Stimulated activated CD8-positive, alpha-beta memory T cell treated with anti-CD3 and anti-CD28 coated beads, Interleukin-7, amount 100 ng/mL, for 4 hours (primary cell): ENCODE results near the gene SLC25A44.

Source experiments
- DNase-seq, 2 donors: peaks; one replicate each; pipeline ENCODE4 v3.0.0-alpha.2; 2020; ENCODE audit warnings: low read depth in 2 of 2

Gene SLC25A44

DNA sequence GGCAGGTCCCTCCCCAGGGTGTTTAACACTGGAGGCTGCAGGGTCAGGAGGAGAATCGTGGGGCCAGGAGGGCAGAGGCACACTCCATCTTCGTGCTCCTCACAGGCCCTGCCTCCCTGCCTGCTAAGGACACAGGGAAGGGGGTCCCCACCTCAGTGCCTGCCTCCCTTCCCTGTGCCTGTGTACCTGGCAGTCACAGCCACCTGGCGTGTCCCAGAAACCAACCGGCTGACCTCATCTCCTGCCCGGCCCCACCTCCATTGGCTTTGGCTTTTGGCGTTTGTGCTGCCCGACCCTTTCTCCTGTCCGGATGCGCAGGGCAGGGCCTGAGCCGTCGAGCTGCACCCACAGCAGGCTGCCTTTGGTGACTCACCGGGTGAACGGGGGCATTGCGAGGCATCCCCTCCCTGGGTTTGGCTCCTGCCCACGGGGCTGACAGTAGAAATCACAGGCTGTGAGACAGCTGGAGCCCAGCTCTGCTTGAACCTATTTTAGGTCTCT lies 47.5 kb downstream of the SLC25A44 start:
- no peak for DNase-seq

DNA sequence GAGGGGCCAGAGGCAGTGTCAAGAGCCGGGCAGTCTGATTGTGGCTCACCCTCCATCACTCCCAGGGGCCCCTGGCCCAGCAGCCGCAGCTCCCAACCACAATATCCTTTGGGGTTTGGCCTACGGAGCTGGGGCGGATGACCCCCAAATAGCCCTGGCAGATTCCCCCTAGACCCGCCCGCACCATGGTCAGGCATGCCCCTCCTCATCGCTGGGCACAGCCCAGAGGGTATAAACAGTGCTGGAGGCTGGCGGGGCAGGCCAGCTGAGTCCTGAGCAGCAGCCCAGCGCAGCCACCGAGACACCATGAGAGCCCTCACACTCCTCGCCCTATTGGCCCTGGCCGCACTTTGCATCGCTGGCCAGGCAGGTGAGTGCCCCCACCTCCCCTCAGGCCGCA lies 48.0 kb downstream of the SLC25A44 start, which contains the start of gene BGLAP:
Gene BGLAP (plus strand): TSS at position 259 of the 400 bp plus-strand sequence. CDS start 48 bp downstream, at position 307.
- no peak for DNase-seq

DNA sequence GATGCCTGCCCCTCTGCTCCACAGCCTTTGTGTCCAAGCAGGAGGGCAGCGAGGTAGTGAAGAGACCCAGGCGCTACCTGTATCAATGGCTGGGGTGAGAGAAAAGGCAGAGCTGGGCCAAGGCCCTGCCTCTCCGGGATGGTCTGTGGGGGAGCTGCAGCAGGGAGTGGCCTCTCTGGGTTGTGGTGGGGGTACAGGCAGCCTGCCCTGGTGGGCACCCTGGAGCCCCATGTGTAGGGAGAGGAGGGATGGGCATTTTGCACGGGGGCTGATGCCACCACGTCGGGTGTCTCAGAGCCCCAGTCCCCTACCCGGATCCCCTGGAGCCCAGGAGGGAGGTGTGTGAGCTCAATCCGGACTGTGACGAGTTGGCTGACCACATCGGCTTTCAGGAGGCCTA lies 48.8 kb downstream of the SLC25A44 start:
- DNase-seq = no peak

DNA sequence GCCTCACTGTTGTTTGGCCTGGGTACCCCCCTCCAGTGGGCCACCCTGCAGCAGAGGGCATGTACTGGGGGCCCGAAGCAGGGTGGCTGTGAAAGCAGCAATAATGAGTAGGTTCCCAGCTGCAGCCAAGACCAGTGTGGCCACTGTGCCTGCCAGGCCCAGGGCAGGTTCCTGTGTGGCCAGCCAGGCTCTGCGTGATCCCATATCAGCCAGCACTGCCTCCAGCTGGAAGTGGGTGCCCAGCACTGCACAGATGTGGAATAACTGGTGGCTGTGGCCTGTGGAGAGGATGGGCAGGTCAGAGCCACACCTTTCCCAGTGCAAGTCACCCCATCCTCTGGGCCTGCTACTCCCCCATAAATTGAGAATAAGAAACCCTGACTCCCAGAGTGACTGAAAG lies 50.2 kb downstream of the SLC25A44 start:
- no peak for DNase-seq

DNA sequence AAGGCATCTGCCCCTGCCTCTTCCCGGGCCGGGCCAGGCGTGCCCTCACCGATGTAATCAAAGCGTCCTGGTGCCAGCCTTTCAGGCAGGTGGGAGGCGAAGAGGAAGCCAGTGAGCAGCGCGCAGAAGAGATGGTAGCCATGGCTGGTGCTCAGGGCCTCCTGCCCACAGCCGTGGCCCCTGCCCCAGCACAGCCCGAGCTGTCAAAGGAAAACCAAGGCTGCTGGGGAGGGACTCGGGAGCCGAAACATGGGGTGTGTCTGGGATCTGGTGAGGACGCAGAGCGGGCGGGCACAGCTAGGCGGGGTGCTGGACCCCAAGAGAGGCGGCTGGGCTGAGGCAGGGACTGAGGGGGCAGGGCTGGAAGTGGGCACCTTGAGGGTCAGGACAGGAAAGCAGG lies 50.8 kb downstream of the SLC25A44 start:
- no peak for DNase-seq

DNA sequence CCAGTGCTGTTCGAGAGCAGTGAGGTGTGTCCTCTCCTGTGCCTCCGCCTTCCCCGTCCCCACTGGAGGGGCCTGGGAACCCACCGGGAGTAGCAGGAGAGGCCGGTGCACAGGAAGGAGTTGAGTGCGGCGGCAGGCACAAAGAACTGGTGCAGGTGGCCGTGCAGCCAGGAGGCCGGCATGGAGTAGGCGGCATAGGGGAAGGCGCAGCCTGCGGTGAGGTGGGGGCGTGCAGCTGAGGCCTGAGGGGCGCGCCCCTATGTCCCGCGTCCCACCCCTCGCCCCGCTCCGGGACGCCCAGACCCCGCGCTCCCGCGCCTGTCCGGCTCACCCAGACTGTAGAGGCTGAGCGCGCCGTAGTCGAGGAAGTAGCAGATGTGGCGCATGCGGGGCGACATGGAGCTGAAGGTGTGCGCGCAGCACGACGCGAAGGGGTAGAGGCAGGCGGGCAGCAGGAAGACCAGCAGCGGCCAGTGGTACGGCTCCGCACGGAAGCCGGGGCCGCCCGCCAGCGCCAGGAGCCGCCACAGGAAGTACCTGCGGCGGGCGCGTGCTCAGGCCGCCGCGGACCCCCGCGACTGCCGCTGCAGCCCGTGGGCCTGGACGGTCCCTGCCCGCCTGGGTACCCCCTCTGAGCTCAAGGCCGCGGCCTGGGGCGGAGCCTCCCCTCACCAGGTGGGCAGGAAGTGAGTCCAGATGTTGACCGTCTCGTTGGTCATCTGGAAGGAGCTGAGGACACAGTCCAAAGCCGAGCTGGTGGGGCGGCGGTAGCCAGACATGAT lies 51.7 kb downstream of the SLC25A44 start:
- no peak for DNase-seq

DNA sequence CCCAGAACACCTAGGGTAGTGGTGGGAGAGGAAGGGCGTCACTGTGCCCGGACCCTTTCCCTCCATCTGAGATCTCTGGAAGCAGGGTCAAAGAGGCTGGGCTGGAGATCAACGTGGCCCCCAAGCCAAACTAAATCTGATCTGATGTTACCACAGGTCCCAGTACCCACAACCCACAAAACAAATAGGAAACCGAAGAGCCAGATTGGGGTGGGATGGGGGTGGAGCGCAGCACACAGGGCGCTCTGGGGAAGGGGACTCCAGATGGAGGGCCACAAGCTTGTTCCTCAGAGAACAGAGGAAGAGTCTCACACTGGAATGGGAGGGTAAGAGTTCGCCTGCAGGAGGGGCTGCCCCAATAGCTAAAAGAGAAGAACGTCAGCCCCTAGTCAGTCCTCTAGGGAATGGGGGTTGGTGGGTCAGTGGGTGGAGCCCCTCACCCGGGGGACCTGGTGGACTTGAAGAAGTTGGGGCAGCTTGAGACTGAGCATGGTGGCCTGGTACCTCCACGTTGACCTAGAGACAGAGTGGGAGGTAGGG lies 52.4 kb downstream of the SLC25A44 start:
- no peak for DNase-seq

DNA sequence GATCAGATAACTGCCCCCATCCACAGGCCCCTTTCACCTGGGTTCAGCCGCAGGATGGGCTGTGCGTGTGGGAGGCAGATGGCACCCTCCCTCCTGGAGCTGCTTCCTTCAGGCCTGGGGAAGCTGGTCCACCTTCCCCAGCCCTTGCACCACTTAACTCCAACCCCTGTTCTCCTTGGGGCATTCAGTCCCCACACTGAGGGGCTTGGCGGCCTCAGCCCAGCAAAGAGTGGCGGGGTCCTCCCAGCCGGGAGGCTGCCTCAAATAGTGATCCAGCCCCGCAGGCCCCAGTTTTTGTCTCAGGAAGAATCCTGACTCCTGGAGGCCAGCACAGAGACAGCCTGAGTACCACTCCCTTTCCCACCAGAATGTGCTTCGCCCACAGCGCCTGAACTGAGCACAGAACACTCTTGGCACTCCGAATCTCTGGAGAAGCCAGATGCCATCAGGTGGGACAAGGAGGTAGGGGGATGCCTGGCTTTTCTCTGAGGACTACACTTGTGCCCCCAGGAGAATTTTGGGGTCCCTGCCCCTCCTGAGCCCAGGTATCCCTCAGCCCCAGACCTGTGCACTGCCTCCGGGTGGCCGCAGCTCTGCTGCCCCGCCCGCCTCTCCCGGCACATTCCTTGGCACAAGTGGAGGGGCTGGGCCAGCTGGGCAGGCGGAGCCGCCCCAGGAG lies 53.0 kb downstream of the SLC25A44 start:
- DNase-seq = no peak

DNA sequence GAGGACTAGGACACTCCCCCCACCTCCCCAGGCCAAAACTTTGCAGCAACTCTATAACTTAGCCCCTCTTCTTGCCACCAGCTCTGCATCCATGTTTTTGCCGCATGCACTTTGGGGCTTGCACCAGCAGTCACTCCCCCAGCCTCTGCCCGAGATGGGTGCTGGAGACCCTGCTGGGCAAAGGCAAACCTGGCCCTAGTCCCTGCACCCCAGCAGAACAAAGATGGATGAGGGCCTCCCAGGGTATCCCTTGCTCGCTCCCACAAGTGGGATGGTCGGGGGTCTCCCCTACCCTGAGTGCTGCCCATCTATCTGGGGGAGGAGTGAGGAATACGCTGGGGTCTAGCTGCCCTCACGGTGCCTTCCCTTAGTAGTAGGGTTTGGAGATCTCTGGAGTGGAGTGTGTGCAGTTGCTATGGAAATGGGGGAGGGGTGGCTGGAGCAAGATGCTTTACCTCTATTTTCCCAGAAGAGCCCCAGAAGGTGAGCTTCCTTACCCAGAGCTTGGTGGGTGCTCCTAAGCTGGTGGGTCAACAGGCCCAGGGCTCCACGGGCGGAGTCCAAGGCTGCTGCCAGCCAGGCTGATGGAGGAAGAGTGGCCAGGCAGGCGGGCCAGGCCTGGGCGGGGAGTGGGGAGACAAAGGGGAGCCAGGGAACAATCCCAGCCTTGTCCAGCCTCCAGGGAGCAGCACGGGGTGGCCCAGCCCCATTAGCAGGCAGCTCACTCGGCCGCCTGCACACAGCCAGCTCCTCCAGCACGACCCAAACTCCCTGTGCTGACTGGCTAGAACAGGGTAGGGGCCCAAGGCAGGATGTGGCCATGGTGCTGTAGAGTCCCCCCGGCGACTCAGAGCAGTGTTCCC lies 53.8 kb downstream of the SLC25A44 start, which contains the start of gene PAQR6:
Gene PAQR6 (minus strand): TSS at position 597 of the 863 bp plus-strand sequence. CDS start 1,325 bp downstream, outside the sequence.
- no peak for DNase-seq

DNA sequence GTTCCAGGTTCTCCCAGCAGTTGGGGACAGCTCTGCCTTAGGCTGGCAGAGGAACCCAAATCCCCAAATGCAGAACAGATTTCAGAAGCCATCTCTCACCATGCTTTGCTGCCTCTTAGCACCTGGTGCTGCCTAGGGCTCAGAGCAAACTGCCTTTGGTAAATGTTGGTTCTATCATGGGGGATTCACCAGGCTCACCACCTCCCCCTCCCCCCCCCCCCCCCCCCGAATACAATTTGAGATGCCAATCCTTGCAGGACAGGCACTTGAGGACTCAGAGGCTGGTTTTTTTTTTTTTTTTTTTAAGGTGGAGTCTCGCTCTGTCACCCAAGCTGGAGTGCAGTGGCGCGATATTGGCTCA lies 54.4 kb downstream of the SLC25A44 start:
- no peak for DNase-seq

DNA sequence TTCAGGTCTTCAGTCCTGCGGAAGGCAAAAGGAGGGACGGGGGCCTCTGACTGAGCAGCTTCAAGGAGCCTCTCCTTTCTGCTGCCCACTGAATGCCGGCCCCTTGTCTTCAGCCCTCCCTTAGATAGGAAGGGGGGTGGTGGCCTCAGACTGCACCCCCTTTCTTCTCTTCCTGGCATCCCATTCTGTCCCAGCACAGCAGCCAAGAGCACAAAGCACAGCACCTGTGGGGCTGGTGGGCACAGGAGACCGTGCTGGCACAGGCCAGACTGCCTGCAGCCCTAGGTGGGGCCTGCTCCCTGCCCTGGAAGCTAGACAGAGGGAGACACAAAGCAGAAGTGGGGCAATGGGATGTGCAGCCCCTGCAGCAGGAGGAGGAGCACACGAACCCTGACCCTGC lies 55.7 kb downstream of the SLC25A44 start:
- no peak for DNase-seq

DNA sequence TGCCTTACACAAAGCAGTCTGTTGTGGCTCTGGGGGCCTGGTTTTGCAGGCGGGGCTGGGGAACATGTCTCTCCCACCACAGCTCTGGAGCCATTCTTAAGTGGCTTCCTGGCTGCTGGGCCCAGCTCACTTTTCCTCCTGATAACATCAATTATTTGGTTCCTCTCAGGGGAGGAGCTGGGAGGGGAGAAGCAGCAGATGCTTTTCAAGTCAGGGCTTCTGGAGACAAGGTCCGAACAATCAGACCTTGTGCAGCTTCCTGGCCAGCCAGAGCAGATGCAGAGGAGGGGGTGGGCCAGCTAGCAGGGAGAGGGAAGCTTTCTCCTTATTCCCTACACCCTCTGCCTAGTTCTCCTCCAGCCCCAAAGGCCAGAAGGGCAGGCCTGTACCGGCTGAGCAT lies 57.6 kb downstream of the SLC25A44 start:
- DNase-seq = no peak

DNA sequence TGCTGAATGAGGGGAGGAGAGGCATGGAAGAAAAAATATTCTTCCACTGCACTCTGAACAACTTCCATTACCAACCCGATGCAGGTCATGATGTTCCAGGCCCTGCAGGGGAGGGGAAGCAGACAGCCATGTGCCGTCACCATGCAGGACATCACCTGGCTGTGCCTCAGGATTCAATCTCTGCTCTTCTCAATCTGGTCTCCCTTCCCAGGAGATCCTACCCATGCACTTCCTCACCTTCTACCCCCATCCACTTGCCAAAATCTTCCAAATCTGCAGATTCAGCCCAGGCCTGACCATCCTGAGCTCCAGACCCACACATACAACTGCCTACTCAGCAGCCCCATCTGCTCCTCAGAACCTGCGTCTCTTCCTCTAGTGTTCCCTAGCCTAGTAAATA lies 59.7 kb downstream of the SLC25A44 start:
- DNase-seq = no peak

DNA sequence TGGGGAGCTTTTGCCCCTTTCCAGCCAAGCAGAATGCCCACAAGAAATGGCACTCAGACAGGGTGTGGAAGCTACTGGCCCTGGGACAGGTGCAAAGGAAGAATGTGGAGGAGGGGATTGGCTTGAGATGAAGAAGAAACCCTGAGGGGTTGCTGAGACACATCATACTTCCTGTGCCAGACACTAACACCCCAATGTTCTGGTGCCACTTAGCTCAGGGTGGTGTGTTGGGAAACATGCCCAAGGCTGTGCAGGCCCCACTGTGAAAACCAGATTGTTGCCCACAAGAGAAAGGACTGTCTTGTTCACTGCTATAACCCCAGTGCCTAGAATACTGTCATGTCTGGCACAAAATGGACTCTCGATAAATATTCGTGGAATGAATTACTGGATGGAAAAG lies 63.8 kb downstream of the SLC25A44 start:
- DNase-seq = no peak

DNA sequence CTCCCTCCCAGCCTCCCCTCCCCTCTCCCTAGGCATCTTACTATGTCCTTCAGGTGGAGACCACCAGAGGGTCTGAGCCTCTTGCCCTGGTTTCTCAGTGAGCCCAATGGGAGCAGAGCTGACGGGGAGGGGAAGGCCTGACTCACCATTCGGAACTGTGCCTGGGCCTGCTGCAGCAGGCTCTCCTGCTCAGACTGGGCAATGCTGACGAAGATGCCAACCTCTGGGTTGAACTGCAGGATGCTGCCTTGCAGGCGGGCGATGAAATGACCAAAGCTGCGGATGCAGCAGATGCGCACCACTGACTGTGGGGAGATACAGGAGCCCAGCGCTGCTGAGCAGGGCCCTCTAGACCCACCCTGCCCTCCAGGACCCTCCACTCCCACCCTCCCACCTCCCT lies 65.0 kb downstream of the SLC25A44 start:
- DNase-seq = no peak

DNA sequence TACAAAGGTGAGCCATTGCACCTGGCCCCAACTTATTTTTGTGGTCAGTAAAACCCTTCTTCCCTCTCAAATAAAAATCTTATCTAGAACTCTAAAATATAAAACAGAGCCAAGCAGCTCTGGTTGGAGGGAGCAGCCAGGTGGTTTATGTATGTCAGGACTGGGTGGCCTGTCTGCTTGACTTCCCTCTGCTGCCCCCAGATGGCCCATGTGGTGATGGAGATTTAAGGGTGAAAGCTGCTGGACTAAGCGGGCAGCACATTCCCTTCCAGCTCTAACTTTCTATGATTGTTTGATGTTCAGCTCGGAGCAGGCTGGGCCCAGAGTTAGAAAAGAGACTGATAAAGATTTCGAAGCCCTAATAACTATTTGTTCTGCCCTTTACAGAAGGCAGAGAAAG lies 65.9 kb downstream of the SLC25A44 start:
- DNase-seq = no peak

DNA sequence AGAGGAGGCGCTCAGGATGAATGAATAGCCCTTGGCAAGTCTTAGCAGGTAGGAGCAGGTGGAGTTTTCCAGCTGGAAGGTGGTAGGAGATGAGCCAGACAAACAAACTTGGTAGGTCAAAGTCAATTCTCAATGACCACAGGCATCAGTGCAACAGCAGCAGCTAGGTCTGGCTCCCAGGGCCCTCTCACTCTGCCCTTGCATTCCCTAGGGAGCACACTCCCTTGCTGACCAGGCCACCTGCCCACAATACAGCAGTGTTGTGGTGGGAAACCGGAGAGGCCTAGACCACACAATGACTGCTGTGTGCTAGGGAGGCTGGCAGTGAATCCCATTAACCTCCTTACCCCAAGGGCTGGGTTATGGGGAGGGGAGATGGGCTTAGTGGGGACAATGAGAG lies 67.0 kb downstream of the SLC25A44 start:
- no peak for DNase-seq
